Prostate gland (tissue), 2 donors: Measurements from ENCODE around the gene SHISA5.

Source experiments
- POLR2AphosphoS5 ChIP-seq: sonication (generic); formaldehyde crosslinking; IDR thresholded peaks from one replicate; pipeline ENCODE4 v1.6.1; 2017; ENCODE audit warnings: antibody characterized with exemption
- TF ChIP-seq, protein P1 (sequence below), 4 experiments: fragments of 200-600 bp in 2 of 4; fragments of 450-650 bp in 2 of 4; sonication (generic) in 2 of 4; IDR thresholded peaks; 1 replicate in 3 of 4; 2 replicates in 1 of 4; pipeline ENCODE4 v1.5.1; 2016 to 2019; ENCODE audit warnings: antibody characterized with exemption in 4 of 4, mild to moderate bottlenecking in 2 of 4, moderate library complexity in 2 of 4

DNA sequence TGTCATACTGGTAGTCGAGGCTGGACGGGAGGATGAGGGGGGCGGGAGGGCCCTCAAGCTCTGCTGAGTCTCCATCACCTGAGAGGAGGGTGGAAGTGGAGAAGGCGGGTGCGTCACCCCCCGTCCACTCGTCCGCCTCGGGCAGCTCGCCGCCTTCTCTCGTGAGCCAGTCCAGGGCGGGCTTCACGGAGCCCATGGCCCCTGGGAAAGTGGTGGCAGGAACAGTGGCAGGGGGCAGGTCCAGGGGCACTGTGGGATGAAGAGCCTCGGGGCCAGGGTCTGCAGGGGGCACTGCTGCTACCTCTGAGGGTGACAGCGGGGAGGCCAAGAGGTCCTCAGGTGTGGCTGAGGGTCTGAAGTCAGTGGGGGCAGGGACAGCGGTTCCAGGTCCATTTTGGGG lies 84.4 kb downstream of the SHISA5 start:
- TF ChIP-seq POLR2AphosphoS5 = no peak
- TF ChIP-seq, protein P1, sequence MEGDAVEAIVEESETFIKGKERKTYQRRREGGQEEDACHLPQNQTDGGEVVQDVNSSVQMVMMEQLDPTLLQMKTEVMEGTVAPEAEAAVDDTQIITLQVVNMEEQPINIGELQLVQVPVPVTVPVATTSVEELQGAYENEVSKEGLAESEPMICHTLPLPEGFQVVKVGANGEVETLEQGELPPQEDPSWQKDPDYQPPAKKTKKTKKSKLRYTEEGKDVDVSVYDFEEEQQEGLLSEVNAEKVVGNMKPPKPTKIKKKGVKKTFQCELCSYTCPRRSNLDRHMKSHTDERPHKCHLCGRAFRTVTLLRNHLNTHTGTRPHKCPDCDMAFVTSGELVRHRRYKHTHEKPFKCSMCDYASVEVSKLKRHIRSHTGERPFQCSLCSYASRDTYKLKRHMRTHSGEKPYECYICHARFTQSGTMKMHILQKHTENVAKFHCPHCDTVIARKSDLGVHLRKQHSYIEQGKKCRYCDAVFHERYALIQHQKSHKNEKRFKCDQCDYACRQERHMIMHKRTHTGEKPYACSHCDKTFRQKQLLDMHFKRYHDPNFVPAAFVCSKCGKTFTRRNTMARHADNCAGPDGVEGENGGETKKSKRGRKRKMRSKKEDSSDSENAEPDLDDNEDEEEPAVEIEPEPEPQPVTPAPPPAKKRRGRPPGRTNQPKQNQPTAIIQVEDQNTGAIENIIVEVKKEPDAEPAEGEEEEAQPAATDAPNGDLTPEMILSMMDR (IDR thresholded peaks at IDR 0.05) = no peak
